K562 (cell line): ENCODE results near the gene SSU72. TPM values are rescaled to one million over a fixed set of nuclear protein-coding genes. Genes with fewer than 3 reads are reported as not detected.
A peak's percentile ranks its signal among the peaks of the same experiment; 100 is the strongest.

Source experiments
- ATAC-seq: fragments of 200-7000 bp; cut with Tn5 transposase; 3 replicates; pipeline ENCODE4 v1.9.1; 2020; ENCODE audit warnings: moderate library complexity
- BruUV-seq: library from RNA; stranded (reverse); fragments of 400-500 nt; replicated peaks from 2 replicates; lab custom pipeline; 2021; lab: Mats Ljungman, UMichigan
- CTCF ChIA-PET: fragments of 300-600 bp; formaldehyde crosslinking; extraction: SDS; loops from one replicate; lab custom pipeline; 2021; ENCODE audit warnings: low intra/inter-chr PET ratio; lab: Yijun Ruan, JAX
- POLR2A ChIA-PET: fragments of 300-600, 350-650 bp; sonication (Branson Sonifier 250); formaldehyde crosslinking; extraction: SDS; loops from one replicate; lab custom pipeline; 2021; ENCODE audit warnings: antibody characterized with exemption, inconsistent platforms; lab: Yijun Ruan, JAX
- DNase-seq, 4 experiments: peaks; one replicate each; pipeline versions ENCODE4 v3.0.0 to v3.0.0-alpha.2; 2011 to 2018; ENCODE audit warnings: low spot score in 3 of 4, mixed read lengths in 3 of 4; ENCODE audit errors: extremely low read depth in 1 of 4
- FAIRE-seq: peaks from 2 replicates; lab custom pipeline; 2011; peaks lifted over from hg19 to GRCh38; lab: Jason Lieb, UNC
- H2AFZ ChIP-seq: 2 replicates; pipeline ENCODE4 v1.6.0; 2011; ENCODE audit warnings: low read depth, low read length, control low read depth, inconsistent platforms
- H3K27ac ChIP-seq: fragments of 200-600 bp; 3 replicates; pipeline ENCODE4 v1.8.0; 2011; ENCODE audit warnings: low read depth, mild to moderate bottlenecking, control low read depth, inconsistent platforms, low read length, moderate library complexity, mixed read lengths; ENCODE audit errors: extremely low read depth
- H3K27me3 ChIP-seq, 2 experiments: fragments of 300-600 bp in 1 of 2; 2 replicates in 1 of 2; 3 replicates in 1 of 2; pipeline versions ENCODE4 v1.6.0 to v1.8.0; 2011; ENCODE audit warnings: inconsistent platforms in 2 of 2, low read length in 2 of 2, mild to moderate bottlenecking in 1 of 2, mixed read lengths in 1 of 2, moderate library complexity in 1 of 2; ENCODE audit not compliant: control insufficient read depth in 2 of 2, insufficient read depth in 2 of 2
- H3K36me3 ChIP-seq: fragments of 300-600 bp; 3 replicates; pipeline ENCODE4 v1.8.0; 2011; ENCODE audit warnings: mild to moderate bottlenecking, low read length, inconsistent platforms; ENCODE audit not compliant: control insufficient read depth, insufficient read depth
- H3K4me1 ChIP-seq, 2 experiments: fragments of 200-600 bp in 1 of 2; replicated peaks in 1 of 2; 2 replicates in 1 of 2; 3 replicates in 1 of 2; pipeline versions ENCODE4 v1.5.1 to v1.8.0; 2011; ENCODE audit warnings: inconsistent platforms in 2 of 2, low read length in 2 of 2, mild to moderate bottlenecking in 1 of 2, mixed read lengths in 1 of 2, moderate library complexity in 1 of 2; ENCODE audit not compliant: control insufficient read depth in 2 of 2, insufficient read depth in 2 of 2
- H3K4me2 ChIP-seq: 2 replicates; pipeline ENCODE4 v1.6.1; 2011; ENCODE audit warnings: low read length, control low read depth, inconsistent platforms, mixed read lengths; ENCODE audit not compliant: insufficient read depth
- H3K4me3 ChIP-seq: fragments of 200-600 bp; sonication (generic), shearing (Covaris generic); 2 replicates; pipeline ENCODE4 v1.5.1; 2016; ENCODE audit warnings: control low read depth, inconsistent platforms
- H3K79me2 ChIP-seq: fragments of 200-600 bp; 3 replicates; pipeline ENCODE4 v1.8.0; 2011; ENCODE audit warnings: low read length, inconsistent platforms; ENCODE audit not compliant: control insufficient read depth, insufficient read depth
- H3K9ac ChIP-seq, 2 experiments: 2 replicates each; pipeline versions ENCODE4 v1.6.0 to v1.6.1; 2011; ENCODE audit warnings: low read depth in 2 of 2, low read length in 2 of 2, control low read depth in 1 of 2, inconsistent platforms in 1 of 2, mild to moderate bottlenecking in 1 of 2, mixed read lengths in 1 of 2; ENCODE audit not compliant: insufficient read depth in 1 of 2
- H3K9me1 ChIP-seq: one replicate; pipeline ENCODE4 v1.6.0; 2011; ENCODE audit warnings: inconsistent platforms, mild to moderate bottlenecking, low read length, moderate library complexity; ENCODE audit not compliant: control insufficient read depth, insufficient read depth
- H3K9me3 ChIP-seq: replicated peaks from 2 replicates; pipeline ENCODE4 v1.5.1; 2011; ENCODE audit warnings: low read depth, low read length, inconsistent platforms; ENCODE audit not compliant: control insufficient read depth, insufficient read depth
- H4K20me1 ChIP-seq: replicated peaks from 2 replicates; pipeline ENCODE4 v1.6.1; 2011; ENCODE audit warnings: low read length, inconsistent platforms, mixed read lengths; ENCODE audit not compliant: control insufficient read depth, insufficient read depth
- ARID2 ChIP-seq: fragments of 450-650 bp; IDR thresholded peaks from 2 replicates; pipeline ENCODE4 v1.6.1; 2017; ENCODE audit warnings: antibody characterized with exemption, mild to moderate bottlenecking
- E2F4 ChIP-seq: sonication (generic); formaldehyde crosslinking; IDR thresholded peaks from 2 replicates; pipeline ENCODE4 v1.8.0; 2022; ENCODE audit warnings: mild to moderate bottlenecking, low read depth, missing genetic modification reagents
- ETV5 ChIP-seq: sonication (generic); formaldehyde crosslinking; IDR thresholded peaks from 2 replicates; pipeline ENCODE4 v1.4.0; 2020; ENCODE audit warnings: low read depth, mild to moderate bottlenecking, missing genetic modification reagents
- L3MBTL2 ChIP-seq: fragments of 450-650 bp; IDR thresholded peaks from 2 replicates; pipeline ENCODE4 v1.6.1; 2016; ENCODE audit warnings: mild to moderate bottlenecking, moderate library complexity
- LCOR ChIP-seq: sonication (generic); formaldehyde crosslinking; IDR thresholded peaks from 2 replicates; pipeline ENCODE4 v1.8.0; 2022; ENCODE audit warnings: mild to moderate bottlenecking, missing genetic modification reagents
- NR2C1 ChIP-seq, 2 experiments: fragments of 450-650 bp; IDR thresholded peaks; 2 replicates each; pipeline ENCODE4 v1.6.1; 2017; ENCODE audit warnings: mild to moderate bottlenecking in 2 of 2, antibody characterized with exemption in 1 of 2, inconsistent platforms in 1 of 2, missing compliant biosample characterization in 1 of 2, missing genetic modification characterization in 1 of 2
- NR2C2 ChIP-seq, 2 experiments: fragments of 200-800 bp in 1 of 2; sonication (Bioruptor generic) in 1 of 2; sonication (generic) in 1 of 2; formaldehyde crosslinking in 1 of 2; IDR thresholded peaks; 2 replicates each; pipeline versions ENCODE4 v1.6.1 to v1.8.0; 2016 to 2022; ENCODE audit warnings: mild to moderate bottlenecking in 1 of 2, missing compliant biosample characterization in 1 of 2, missing genetic modification characterization in 1 of 2, missing genetic modification reagents in 1 of 2
- NR4A1 ChIP-seq, 2 experiments: fragments of 250-450 bp in 1 of 2; fragments of 450-650 bp in 1 of 2; sonication (Bioruptor Pico) in 1 of 2; IDR thresholded peaks; 2 replicates each; pipeline versions ENCODE4 v1.4.0 to v1.6.1; 2016 to 2020; ENCODE audit warnings: mild to moderate bottlenecking in 2 of 2, missing compliant biosample characterization in 1 of 2, missing genetic modification characterization in 1 of 2, moderate library complexity in 1 of 2
- PKNOX1 ChIP-seq: fragments of 450-650 bp; IDR thresholded peaks from 2 replicates; pipeline ENCODE4 v1.6.1; 2016
- PTBP1 ChIP-seq: fragments of 200-400 bp; formaldehyde crosslinking; IDR thresholded peaks from 2 replicates; pipeline ENCODE4 v1.6.1; 2017; ENCODE audit warnings: low read depth, low read length
- RBM25 ChIP-seq: fragments of 200-400 bp; formaldehyde crosslinking; IDR thresholded peaks from 2 replicates; pipeline ENCODE4 v1.6.1; 2018; ENCODE audit warnings: low read length, low read depth, moderate library complexity; ENCODE audit not compliant: severe bottlenecking
- RFX7 ChIP-seq: fragments of 250-450 bp; sonication (Bioruptor Pico); IDR thresholded peaks from 2 replicates; pipeline ENCODE4 v1.5.1; 2021; ENCODE audit warnings: mild to moderate bottlenecking
- RUNX1 ChIP-seq: sonication (generic); IDR thresholded peaks from 2 replicates; pipeline ENCODE4 v1.6.1; 2016; ENCODE audit warnings: antibody characterized with exemption, low read depth
- TEAD1 ChIP-seq, 2 experiments: fragments of 450-650 bp in 1 of 2; sonication (generic) in 1 of 2; formaldehyde crosslinking; IDR thresholded peaks; 2 replicates each; pipeline versions ENCODE4 v1.4.0 to v1.8.0; 2020 to 2022; ENCODE audit warnings: mild to moderate bottlenecking in 2 of 2, missing genetic modification reagents in 1 of 2
- TRIM28 ChIP-seq: fragments of 450-650 bp; IDR thresholded peaks from 2 replicates; pipeline ENCODE4 v1.6.1; 2017
- ZBTB33 ChIP-seq: sonication (generic); formaldehyde crosslinking; IDR thresholded peaks from 2 replicates; pipeline ENCODE4 v1.8.1; 2023; ENCODE audit warnings: mild to moderate bottlenecking, missing genetic modification reagents
- ZBTB7A ChIP-seq: IDR thresholded peaks from 2 replicates; pipeline ENCODE4 v1.6.1; 2011; ENCODE audit warnings: low read depth, mild to moderate bottlenecking, low read length, moderate library complexity, borderline replicate concordance; ENCODE audit not compliant: control insufficient read depth
- WGBS: fragments of 100-300 bp; shearing (Covaris generic); methylation state at CpG from one replicate; pipeline ENCODE4 v1.1.6; 2016; ENCODE audit warnings: low coverage, mixed read lengths; ENCODE audit not compliant: insufficient coverage; ENCODE audit errors: missing lambda C conversion rate; 5-methylcytosine and 5-hydroxymethylcytosine counted together
- in situ Hi-C: fragments of 300-500 bp; cut with MboI; formaldehyde crosslinking; loops from 4 replicates; pipeline ENCODE4 v1.15.0; 2018; ENCODE audit warnings: inconsistent platforms, mixed read lengths
- intact Hi-C: fragments of 100-400 bp; cut with micrococcal nuclease; formaldehyde crosslinking; loops from 2 replicates; pipeline ENCODE4 v1.14.2; 2022
- polyA plus RNA-seq, 8 experiments: library from polyadenylated mRNA; depleted of rRNA in 4 of 8; stranded (reverse) in 5 of 8; unstranded in 3 of 8; fragments of >200 nt; fragmentation: Nextera tagmentation in 2 of 8; fragmentation: Illumina TruSeq in 1 of 8; extraction: Ambion mirVana in 2 of 8; extraction: Trizol in 1 of 8; gene quantifications; 2 replicates each; pipeline versions ENCODE4 v1.2.1 to v1.2.3, GENCODE V29; 2011 to 2014; ENCODE audit warnings: inconsistent platforms in 1 of 8, missing spikeins in 1 of 8
- total RNA-seq, 7 experiments: library from RNA; depleted of rRNA in 6 of 7; stranded (reverse); fragments of >200 nt in 6 of 7; fragmentation: Illumina TruSeq in 2 of 7; extraction: Trizol in 2 of 7; gene quantifications; 2 replicates each; pipeline versions ENCODE4 v1.2.1 to v1.2.3, GENCODE V29; 2011 to 2021; ENCODE audit warnings: low replicate concordance in 1 of 7

SSU72 gene
- total and polyA plus RNA-seq, 9 of the 15 experiments (the other 6 are each of a cell fraction or from before 2014, with no cell fraction given) = 70.8 to 201 (median 94.6) TPM

- H3K9me3 ChIP-seq = no peaks in the 10 kb centered on the region
- in situ Hi-C loops (no loop called here), intact Hi-C loops (no loop called here)
- no peaks in the 10 kb centered on the region for H3K36me3 ChIP-seq
- WGBS = 74% methylated on average over 17 of the region's 22 CpGs
- FAIRE-seq (no peak), DNase-seq (no peak), ATAC-seq (no peak)
- H3K9me1 ChIP-seq = no peaks in the 10 kb centered on the region
- H3K4me2 ChIP-seq = peak overlapping the region; percentile 64; the same call in 1 of the 2 replicates
- H3K9ac ChIP-seq = peak overlapping the region in 1 of 2 experiments; percentile 70; a peak in 2 of 4 replicates
- H3K4me1 ChIP-seq = peaks cover 20 to 92% of the 10 kb centered on the region in 2 experiments; a peak in 4 of 5 replicates
- ChIA-PET CTCF (no interaction called here), POLR2A (interaction anchor here (0.9 to 5.9 kb wide), 2 partner anchors 14 to 16 kb away, joined by 3 to 61 read pairs; partner anchors contain the start of gene MIB2)
- H3K27me3 ChIP-seq = no peaks in the 10 kb centered on the region
- no peak overlapping the region for H3K27ac ChIP-seq
- no peak overlapping the region for H2AFZ ChIP-seq
- H3K79me2 ChIP-seq = no peaks in the 10 kb centered on the region; the same call in 2 of the 3 replicates
- no TSS peak for BruUV-seq
- H4K20me1 ChIP-seq = no peaks in the 10 kb centered on the region; the same call in 1 of the 2 replicates
- no peak overlapping the region; the same call in 1 of the 2 replicates for H3K4me3 ChIP-seq
- TF ChIP-seq ARID2 = no peak
- no peak for TF ChIP-seq RUNX1
- TF ChIP-seq ZBTB33 (CRISPR knock-in tag) = peak; percentile 0; the same call in 1 of the 2 replicates
- no peak for TF ChIP-seq RBM25
- no peak for TF ChIP-seq TRIM28
- TF ChIP-seq NR2C2 (CRISPR knock-in tag; IDR thresholded peaks at IDR 0.05) = 0 out of 2 replicates have a peak, but pooled peaks have one; percentile 11
- no peak for TF ChIP-seq NR2C2 (tag; IDR thresholded peaks at IDR 0.05)
- TF ChIP-seq PTBP1 = no peak
- no peak for TF ChIP-seq NR4A1 (CRISPR knock-in tag; IDR thresholded peaks at IDR 0.05)
- no peak for TF ChIP-seq NR4A1 (tag; IDR thresholded peaks at IDR 0.05)
- TF ChIP-seq E2F4 (CRISPR knock-in tag) = 0 out of 2 replicates have a peak, but pooled peaks have one; percentile 33
- TF ChIP-seq RFX7 = no peak
- TF ChIP-seq L3MBTL2 = no peak
- TF ChIP-seq NR2C1 (IDR thresholded peaks at IDR 0.05) = no peak
- TF ChIP-seq NR2C1 (tag; IDR thresholded peaks at IDR 0.05) = no peak
- no peak for TF ChIP-seq PKNOX1
- TF ChIP-seq TEAD1 (CRISPR knock-in tag; IDR thresholded peaks at IDR 0.05) = no peak
- TF ChIP-seq ETV5 (CRISPR knock-in tag) = no peak
- no peak for TF ChIP-seq LCOR (CRISPR knock-in tag)
- 0 out of 2 replicates have a peak, but pooled peaks have one; percentile 13 for TF ChIP-seq ZBTB7A
Observed at GRCh38 chr1:1600861-1601563, 26.3 kb upstream of the SSU72 start.
